Breast epithelium (tissue), 4 donors: Measurements from ENCODE around the gene FAM237B. TPM values are rescaled to one million over a fixed set of nuclear protein-coding genes. Genes with fewer than 3 reads are reported as not detected.

Experiments
- DNase-seq, 2 donors: peaks; one replicate each; pipeline ENCODE4 v3.0.0-alpha.2; 2019; ENCODE audit warnings: low spot score in 2 of 2
- H3K27ac ChIP-seq, 2 donors: fragments of 200-600 bp; sonication (generic) in 1 of 2; one replicate each; pipeline ENCODE4 v1.5.1; 2016 to 2019; ENCODE audit warnings: mild to moderate bottlenecking in 1 of 2
- H3K27me3 ChIP-seq, 2 donors: fragments of 200-600 bp; sonication (generic) in 1 of 2; one replicate each; pipeline versions ENCODE4 v1.5.1 to v1.6.0; 2017 to 2019; ENCODE audit warnings: control low read depth in 1 of 2, mild to moderate bottlenecking in 1 of 2
- H3K36me3 ChIP-seq: fragments of 200-600 bp; one replicate; pipeline ENCODE4 v1.5.1; 2019
- H3K4me1 ChIP-seq, 2 donors: fragments of 200-600 bp; sonication (generic); one replicate each; pipeline ENCODE4 v1.5.1; 2016 to 2019; ENCODE audit warnings: control low read depth in 1 of 2
- H3K4me3 ChIP-seq, 3 donors: fragments of 200-600 bp; sonication (generic); 1 replicate in 2 of 3; 2 replicates in 1 of 3; pipeline ENCODE4 v1.5.1; 2016 to 2019; ENCODE audit warnings: mild to moderate bottlenecking in 3 of 3, moderate library complexity in 2 of 3
- H3K9me3 ChIP-seq, 2 donors: fragments of 200-600 bp; sonication (generic) in 1 of 2; one replicate each; pipeline ENCODE4 v1.5.1; 2016 to 2019; ENCODE audit warnings: control low read depth in 1 of 2
- CTCF ChIP-seq, 3 donors: fragments of 450-650 bp; IDR thresholded peaks; one replicate each; pipeline ENCODE4 v1.5.1; 2016 to 2017; ENCODE audit warnings: antibody characterized with exemption in 3 of 3, mild to moderate bottlenecking in 3 of 3, moderate library complexity in 3 of 3
- POLR2A ChIP-seq: fragments of 450-650 bp; IDR thresholded peaks from one replicate; pipeline ENCODE4 v1.6.1; 2016; ENCODE audit warnings: antibody characterized with exemption, mild to moderate bottlenecking, moderate library complexity
- POLR2AphosphoS5 ChIP-seq, 3 donors: sonication (generic); formaldehyde crosslinking; IDR thresholded peaks; one replicate each; pipeline ENCODE4 v1.6.1; 2017; ENCODE audit warnings: antibody characterized with exemption in 3 of 3
- intact Hi-C: fragments of 100-400 bp; cut with DNase I; formaldehyde crosslinking; loops from one replicate; pipeline ENCODE4 v1.15.1; 2023; ENCODE audit warnings: low total_unique reads
- total RNA-seq, 3 donors: library from RNA; depleted of rRNA; stranded (reverse); fragments of >200 nt; gene quantifications; one replicate each; pipeline ENCODE4 v1.1.0, GENCODE V29; 2016

Gene FAM237B
- total RNA-seq, 3 donors from 2014 or later, result 0.15 TPM; not detected in 2

- no peak for TF ChIP-seq POLR2AphosphoS5 (IDR thresholded peaks at IDR 0.05)
- no peak for TF ChIP-seq CTCF (IDR thresholded peaks at IDR 0.05)
- no peak for TF ChIP-seq POLR2A
- Histone ChIP-seq H3K4me3 (no peak overlapping the region), H3K27ac (no peak overlapping the region), H3K27me3 (no peaks in the 10 kb centered on the region), H3K36me3 (no peaks in the 10 kb centered on the region), H3K4me1 (no peaks in the 10 kb centered on the region), H3K9me3 (no peaks in the 10 kb centered on the region)
- intact Hi-C loops, result no loop called here
- no peak for DNase-seq
Measured at GRCh38 chr7:90274161-90274560, 46.9 kb downstream of the FAM237B start.

- peak overlapping the region in 1 of 2 donors; percentile 15 for H3K27ac ChIP-seq
- intact Hi-C loops, result no loop called here
Measured at GRCh38 chr7:90272242-90272641, 48.9 kb downstream of the FAM237B start.

GRCh38 chr7:90271753-90272152 is 49.4 kb downstream of the FAM237B start:
- Histone ChIP-seq H3K9me3 (no peaks in the 10 kb centered on the region), H3K4me3 (no peak overlapping the region), H3K4me1 (no peaks in the 10 kb centered on the region), H3K36me3 (no peaks in the 10 kb centered on the region), H3K27me3 (no peaks in the 10 kb centered on the region), H3K27ac (no peak overlapping the region)
- TF ChIP-seq POLR2A, result no peak
- TF ChIP-seq POLR2AphosphoS5 (IDR thresholded peaks at IDR 0.05), result no peak
- no peak for TF ChIP-seq CTCF (IDR thresholded peaks at IDR 0.05)
- intact Hi-C loops, result no loop called here
- DNase-seq, result no peak

More at GRCh38 chr7:90272242-90272641, 48.9 kb downstream of the FAM237B start:
- Histone ChIP-seq H3K36me3 (no peaks in the 10 kb centered on the region), H3K27me3 (no peaks in the 10 kb centered on the region), H3K4me1 (no peaks in the 10 kb centered on the region), H3K4me3 (no peak overlapping the region), H3K9me3 (no peaks in the 10 kb centered on the region)
- no peak for DNase-seq
- TF ChIP-seq POLR2A (no peak), CTCF (IDR thresholded peaks at IDR 0.05) (no peak), POLR2AphosphoS5 (IDR thresholded peaks at IDR 0.05) (no peak)

GRCh38 chr7:90270431-90271178 is 50.5 kb downstream of the FAM237B start:
- DNase-seq, result no peak
- Histone ChIP-seq H3K4me1 (no peaks in the 10 kb centered on the region), H3K27ac (peak overlapping the region in 1 of 2 donors; percentile 53), H3K27me3 (no peaks in the 10 kb centered on the region), H3K36me3 (no peaks in the 10 kb centered on the region), H3K9me3 (no peaks in the 10 kb centered on the region), H3K4me3 (no peak overlapping the region)
- intact Hi-C loops, result no loop called here
- TF ChIP-seq CTCF (IDR thresholded peaks at IDR 0.05) (no peak), POLR2A (no peak), POLR2AphosphoS5 (IDR thresholded peaks at IDR 0.05) (no peak)

- Histone ChIP-seq H3K9me3 (no peaks in the 10 kb centered on the region), H3K27ac (no peak overlapping the region), H3K4me1 (no peaks in the 10 kb centered on the region), H3K27me3 (no peaks in the 10 kb centered on the region), H3K4me3 (no peak overlapping the region), H3K36me3 (no peaks in the 10 kb centered on the region)
- TF ChIP-seq POLR2A (no peak), CTCF (IDR thresholded peaks at IDR 0.05) (no peak), POLR2AphosphoS5 (IDR thresholded peaks at IDR 0.05) (no peak)
- intact Hi-C loops, result no loop called here
- DNase-seq, result no peak
Measured at GRCh38 chr7:90269163-90269562, 51.9 kb downstream of the FAM237B start.
